Adrenal gland (tissue), 5 donors: ENCODE results near the gene SLC6A18.

Experiments used
- POLR2A ChIP-seq, 2 donors: fragments of 450-650 bp; IDR thresholded peaks; one replicate each; pipeline ENCODE4 v1.6.1; 2017; ENCODE audit warnings: antibody characterized with exemption in 2 of 2, mild to moderate bottlenecking in 2 of 2, moderate library complexity in 1 of 2
- TF ChIP-seq, protein P1 (sequence below), 6 experiments: fragments of 450-650 bp in 4 of 6; fragments of 200-600 bp in 2 of 6; sonication (generic) in 1 of 6; IDR thresholded peaks; 1 replicate in 5 of 6; 2 replicates in 1 of 6; pipeline versions ENCODE4 v1.5.1 to v1.8.0; 2016 to 2021; ENCODE audit warnings: antibody characterized with exemption in 6 of 6, mild to moderate bottlenecking in 2 of 6, moderate library complexity in 1 of 6
- donor health status: DM: no; HTN: no; CAD: no.

DNA sequence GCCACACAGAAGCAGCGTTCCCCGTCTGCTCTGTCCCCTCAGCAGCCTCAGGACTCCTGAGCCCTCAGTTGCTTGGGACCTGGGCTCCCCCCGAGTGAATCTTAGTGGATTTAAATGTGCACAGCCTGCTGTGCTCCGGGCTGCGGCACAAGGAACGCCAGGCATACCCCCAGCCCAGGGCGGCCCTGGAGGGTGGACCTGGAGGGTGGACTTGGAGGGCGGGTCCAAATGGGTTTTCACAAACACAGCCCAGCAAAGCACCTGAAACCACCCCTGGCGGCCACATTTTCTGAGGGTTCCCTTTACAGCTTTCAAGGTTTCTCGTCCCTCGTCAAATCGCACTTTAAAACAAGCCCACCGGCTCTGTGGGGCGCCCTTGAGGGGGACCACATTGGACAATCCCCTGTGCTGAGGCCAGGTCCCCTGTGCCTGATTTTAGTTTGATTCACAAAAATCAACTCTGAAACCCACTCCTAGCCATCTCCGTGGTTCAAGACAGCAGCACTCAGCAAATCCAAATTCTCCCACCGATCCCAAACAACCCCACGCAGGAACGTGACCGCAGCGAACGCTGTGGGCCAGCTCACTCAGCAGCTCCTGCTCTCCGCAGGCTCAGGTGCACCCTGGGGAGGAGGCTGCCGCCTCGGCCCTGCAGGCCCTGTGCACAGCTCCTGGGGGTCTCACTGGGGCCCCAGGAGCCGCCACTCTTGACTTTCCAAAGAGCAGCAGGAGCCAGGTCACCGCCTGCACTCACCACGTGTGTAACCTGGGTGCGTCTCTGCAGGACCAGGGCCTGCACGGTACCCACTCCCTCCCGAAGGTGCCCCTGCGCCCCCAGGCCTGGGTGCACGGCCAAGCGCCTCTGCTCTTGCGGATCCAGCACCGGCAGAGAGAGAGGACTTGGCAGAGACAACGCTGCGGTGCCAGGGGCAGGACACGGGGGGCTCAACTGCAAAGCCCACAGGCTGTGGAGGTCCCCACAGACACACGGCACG, 40.6 kb downstream of the SLC6A18 start:
- TF ChIP-seq, protein P1, sequence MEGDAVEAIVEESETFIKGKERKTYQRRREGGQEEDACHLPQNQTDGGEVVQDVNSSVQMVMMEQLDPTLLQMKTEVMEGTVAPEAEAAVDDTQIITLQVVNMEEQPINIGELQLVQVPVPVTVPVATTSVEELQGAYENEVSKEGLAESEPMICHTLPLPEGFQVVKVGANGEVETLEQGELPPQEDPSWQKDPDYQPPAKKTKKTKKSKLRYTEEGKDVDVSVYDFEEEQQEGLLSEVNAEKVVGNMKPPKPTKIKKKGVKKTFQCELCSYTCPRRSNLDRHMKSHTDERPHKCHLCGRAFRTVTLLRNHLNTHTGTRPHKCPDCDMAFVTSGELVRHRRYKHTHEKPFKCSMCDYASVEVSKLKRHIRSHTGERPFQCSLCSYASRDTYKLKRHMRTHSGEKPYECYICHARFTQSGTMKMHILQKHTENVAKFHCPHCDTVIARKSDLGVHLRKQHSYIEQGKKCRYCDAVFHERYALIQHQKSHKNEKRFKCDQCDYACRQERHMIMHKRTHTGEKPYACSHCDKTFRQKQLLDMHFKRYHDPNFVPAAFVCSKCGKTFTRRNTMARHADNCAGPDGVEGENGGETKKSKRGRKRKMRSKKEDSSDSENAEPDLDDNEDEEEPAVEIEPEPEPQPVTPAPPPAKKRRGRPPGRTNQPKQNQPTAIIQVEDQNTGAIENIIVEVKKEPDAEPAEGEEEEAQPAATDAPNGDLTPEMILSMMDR (IDR thresholded peaks at IDR 0.05) = no peak
- no peak for TF ChIP-seq POLR2A (IDR thresholded peaks at IDR 0.05)
